ENCODE measurements around the gene SSC5D.

DNA sequence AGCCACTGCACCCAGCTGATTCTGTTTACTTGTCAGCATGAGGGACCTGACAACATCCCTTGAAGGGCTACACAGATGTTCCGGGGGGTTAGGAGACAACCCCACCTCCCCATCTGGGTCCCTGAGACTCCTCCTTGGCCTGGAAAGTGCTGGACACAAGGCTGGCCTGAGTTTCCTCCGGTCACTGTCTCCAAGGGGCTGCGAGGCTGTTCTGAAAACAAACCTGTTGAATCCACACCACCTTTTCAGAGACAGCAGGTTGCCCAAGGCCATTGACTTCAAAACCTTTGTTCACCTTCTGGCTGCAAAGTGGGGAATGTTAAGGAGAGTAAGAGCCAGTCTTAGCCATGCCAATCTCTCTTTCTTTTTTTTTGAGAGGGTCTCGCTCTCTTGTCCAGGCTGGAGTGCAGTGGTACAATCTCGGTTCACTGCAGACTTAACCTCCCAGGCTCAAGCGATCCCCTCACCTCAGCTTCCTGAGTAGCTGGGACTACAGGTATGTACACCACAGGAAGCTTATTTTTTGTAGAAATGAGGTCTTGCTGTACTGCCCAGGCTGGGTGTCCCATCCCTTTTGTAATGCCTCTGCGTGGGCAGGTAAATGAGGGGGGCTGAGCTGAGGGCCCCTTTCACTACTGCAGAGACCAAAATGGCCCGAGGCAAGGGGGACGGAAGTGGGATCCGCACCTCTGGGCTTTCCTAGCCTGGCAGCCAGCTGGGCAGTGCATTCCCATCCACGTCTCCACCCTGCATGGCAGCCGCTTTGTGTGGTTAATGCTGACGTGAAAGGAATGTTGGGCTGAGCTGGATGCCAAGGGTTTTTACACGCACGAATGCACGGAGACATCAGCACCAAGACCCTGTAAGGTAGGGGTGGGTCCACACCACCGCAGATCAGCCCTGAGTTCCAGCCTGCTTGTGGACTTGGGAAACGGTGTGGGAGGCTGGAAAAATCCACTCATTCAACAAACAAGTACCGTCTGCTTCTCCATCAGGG is 13.7 kb upstream of the SSC5D start:
- TF ChIP-seq POLR2A (IDR thresholded peaks at IDR 0.05; ENCODE audit: low read depth, low read length) (no peak), POLR2AphosphoS5 (IDR thresholded peaks at IDR 0.05; ENCODE audit: low read depth, low read length) (no peak), TAF1 (IDR thresholded peaks at IDR 0.05; ENCODE audit: borderline replicate concordance, low read depth, low read length) (no peak)
